BJ (cell line): ENCODE measurements around the gene STT3B. TPM values are rescaled to one million over a fixed set of nuclear protein-coding genes. Genes with fewer than 3 reads are reported as not detected.

Experiments used
- CTCF ChIA-PET: fragments of 350-600 bp; formaldehyde crosslinking; extraction: SDS; loops from one replicate; lab custom pipeline; 2021; ENCODE audit warnings: antibody characterized with exemption, inconsistent platforms; lab: Yijun Ruan, JAX
- POLR2A ChIA-PET: fragments of 300-600 bp; sonication (Branson Sonifier 250); formaldehyde crosslinking; extraction: SDS; loops from one replicate; lab custom pipeline; 2021; ENCODE audit warnings: antibody characterized with exemption; lab: Charles Lee
- DNase-seq: peaks from one replicate; pipeline ENCODE4 v3.0.0-alpha.2; 2011; ENCODE audit warnings: low read depth
- H3K27me3 ChIP-seq: 2 replicates; pipeline ENCODE4 v1.6.0; 2011; ENCODE audit warnings: low read length; ENCODE audit not compliant: control insufficient read depth, insufficient read depth
- H3K36me3 ChIP-seq: 2 replicates; pipeline ENCODE4 v1.5.1; 2011; ENCODE audit warnings: low read length; ENCODE audit not compliant: control insufficient read depth, insufficient read depth
- H3K4me3 ChIP-seq: 2 replicates; pipeline ENCODE4 v1.5.1; 2011; ENCODE audit warnings: low read depth, mild to moderate bottlenecking, control low read depth, low read length
- CTCF ChIP-seq: IDR thresholded peaks from 2 replicates; pipeline ENCODE4 v1.5.1; 2011; ENCODE audit warnings: low read depth, mild to moderate bottlenecking, control low read depth, inconsistent platforms, low read length, moderate library complexity; ENCODE audit not compliant: insufficient read depth
- polyA plus RNA-seq: library from polyadenylated mRNA; depleted of rRNA; stranded (reverse); fragments of >200 nt; gene quantifications from 2 replicates; pipeline ENCODE4 v1.2.3, GENCODE V29; 2011

The STT3B gene
- polyA plus RNA-seq, 1 experiment, result 39.7 TPM

DNA sequence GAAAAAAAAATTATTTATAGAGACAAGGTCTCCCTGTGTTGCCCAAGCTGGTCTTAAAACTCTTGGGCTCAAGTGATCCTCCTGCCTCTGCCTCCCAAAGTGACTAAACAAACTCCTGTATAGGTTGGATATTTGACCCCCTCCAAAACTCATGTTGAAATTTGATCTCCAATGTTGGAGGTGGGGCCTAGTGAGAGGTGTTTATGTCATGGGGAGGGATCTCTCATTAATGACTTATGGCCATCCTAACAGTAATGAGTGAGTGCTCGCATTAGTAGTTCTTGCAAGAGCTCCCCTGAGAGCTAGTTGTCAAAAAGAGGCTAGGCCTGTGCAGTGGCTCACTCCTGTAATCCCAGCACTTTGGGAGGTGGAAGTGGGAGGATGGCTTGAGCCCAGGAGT is 141.2 kb downstream of the STT3B start:
- H3K27me3 ChIP-seq, result no peaks in the 10 kb centered on the region
- no peak for DNase-seq
- no peak for TF ChIP-seq CTCF
- ChIA-PET POLR2A (no interaction called here), CTCF (no interaction called here)
- H3K36me3 ChIP-seq, result no peaks in the 10 kb centered on the region
- no peak overlapping the region for H3K4me3 ChIP-seq

- H3K36me3 ChIP-seq, result no peaks in the 10 kb centered on the region
- TF ChIP-seq CTCF, result no peak
- H3K27me3 ChIP-seq, result no peaks in the 10 kb centered on the region
- ChIA-PET CTCF (no interaction called here), POLR2A (no interaction called here)
- DNase-seq, result no peak
- no peak overlapping the region for H3K4me3 ChIP-seq
These were observed 143.8 kb downstream of the STT3B start for GRCh38 chr3:31676556-31676955.

GRCh38 chr3:31680072-31680870 is 147.5 kb downstream of the STT3B start:
- DNase-seq, result no peak
- CTCF ChIA-PET, result no interaction called here
- POLR2A ChIA-PET, result no interaction called here
- no peaks in the 10 kb centered on the region for H3K36me3 ChIP-seq
- no peak for TF ChIP-seq CTCF
- no peak overlapping the region for H3K4me3 ChIP-seq
- H3K27me3 ChIP-seq, result no peaks in the 10 kb centered on the region
